SK-N-SH (cell line): ENCODE results near the gene LAMC2. TPM values are rescaled to one million over a fixed set of nuclear protein-coding genes. Genes with fewer than 3 reads are reported as not detected.
A peak's percentile ranks its signal among the peaks of the same experiment; 100 is the strongest.

ENCODE experiments used
- CTCF ChIA-PET: fragments of 300-600, 350-600 bp; formaldehyde crosslinking; extraction: SDS; loops from one replicate; lab custom pipeline; 2021; lab: Yijun Ruan, JAX
- POLR2A ChIA-PET: fragments of 350-600 bp; sonication (Branson Sonifier 250); formaldehyde crosslinking; extraction: SDS; loops from one replicate; lab custom pipeline; 2020; ENCODE audit warnings: antibody characterized with exemption, inconsistent platforms; lab: Yijun Ruan, JAX
- DNase-seq: peaks from one replicate; pipeline ENCODE4 v3.0.0; 2012
- H2AFZ ChIP-seq: fragments of 200-600 bp; sonication (generic); 2 replicates; pipeline ENCODE4 v1.8.1; 2016; ENCODE audit warnings: antibody characterized with exemption, mild to moderate bottlenecking, low read depth
- H3F3A ChIP-seq: fragments of 200-600 bp; sonication (generic); replicated peaks from 2 replicates; pipeline ENCODE3; 2016; ENCODE audit warnings: antibody characterized with exemption, mild to moderate bottlenecking; ENCODE audit not compliant: insufficient read depth
- H3K27ac ChIP-seq, 2 experiments: fragments of 200-500 bp in 1 of 2; fragments of 200-600 bp in 1 of 2; sonication (Bioruptor generic) in 1 of 2; sonication (generic), shearing (Covaris generic) in 1 of 2; 2 replicates each; pipeline versions ENCODE4 v1.5.1 to v1.6.1; 2014 to 2016; ENCODE audit warnings: low read depth in 2 of 2, inconsistent platforms in 1 of 2, low read length in 1 of 2, mild to moderate bottlenecking in 1 of 2, mixed read lengths in 1 of 2
- H3K27me3 ChIP-seq: fragments of 200-600 bp; sonication (generic), shearing (Covaris generic); 2 replicates; pipeline ENCODE4 v1.6.1; 2016; ENCODE audit warnings: mixed run types; ENCODE audit not compliant: insufficient read depth
- H3K36me3 ChIP-seq, 2 experiments: fragments of 200-500 bp in 1 of 2; fragments of 200-600 bp in 1 of 2; sonication (Bioruptor generic) in 1 of 2; sonication (generic) in 1 of 2; replicated peaks in 1 of 2; 2 replicates each; pipeline versions ENCODE3 to v1.5.1; 2014 to 2016; ENCODE audit warnings: low read length in 1 of 2, mild to moderate bottlenecking in 1 of 2; ENCODE audit not compliant: insufficient read depth in 2 of 2, control insufficient read depth in 1 of 2
- H3K4me1 ChIP-seq, 2 experiments: fragments of 200-500 bp in 1 of 2; fragments of 200-600 bp in 1 of 2; sonication (Bioruptor generic) in 1 of 2; sonication (generic), shearing (Covaris generic) in 1 of 2; 2 replicates each; pipeline versions ENCODE4 v1.5.1 to v1.6.1; 2014 to 2016; ENCODE audit warnings: low read depth in 1 of 2, low read length in 1 of 2, mixed run types in 1 of 2; ENCODE audit not compliant: insufficient read depth in 2 of 2, control insufficient read depth in 1 of 2
- H3K4me2 ChIP-seq: fragments of 200-600 bp; sonication (generic), shearing (Covaris generic); 2 replicates; pipeline ENCODE4 v1.6.1; 2017; ENCODE audit warnings: mixed run types
- H3K4me3 ChIP-seq, 2 experiments: fragments of 200-500 bp in 1 of 2; fragments of 200-600 bp in 1 of 2; sonication (Bioruptor generic) in 1 of 2; sonication (generic), shearing (Covaris generic) in 1 of 2; 2 replicates each; pipeline versions ENCODE4 v1.5.1 to v1.8.1; 2014 to 2016; ENCODE audit warnings: low read depth in 2 of 2, inconsistent platforms in 1 of 2, low read length in 1 of 2, mild to moderate bottlenecking in 1 of 2, mixed read lengths in 1 of 2, moderate library complexity in 1 of 2
- H3K79me2 ChIP-seq: fragments of 200-600 bp; sonication (generic); 2 replicates; pipeline ENCODE4 v1.8.1; 2017; ENCODE audit warnings: mild to moderate bottlenecking; ENCODE audit not compliant: insufficient read depth
- H3K9ac ChIP-seq: fragments of 200-600 bp; sonication (generic); 2 replicates; pipeline ENCODE4 v1.6.1; 2017; ENCODE audit warnings: mixed run types
- H3K9me2 ChIP-seq: fragments of 200-600 bp; sonication (generic); 2 replicates; pipeline ENCODE4 v1.6.1; 2017; ENCODE audit warnings: mixed run types
- H3K9me3 ChIP-seq: fragments of 200-600 bp; sonication (generic); 2 replicates; pipeline ENCODE4 v1.6.1; 2017; ENCODE audit warnings: mixed run types, mild to moderate bottlenecking, moderate library complexity
- H4K20me1 ChIP-seq: fragments of 200-600 bp; sonication (generic); 2 replicates; pipeline ENCODE4 v1.6.1; 2017; ENCODE audit warnings: mild to moderate bottlenecking, mixed run types; ENCODE audit not compliant: insufficient read depth
- CHD2 ChIP-seq: fragments of 150-350 bp; IDR thresholded peaks from 2 replicates; pipeline ENCODE4 v1.6.1; 2018; ENCODE audit warnings: low read length; ENCODE audit not compliant: partially characterized antibody
- CTCF ChIP-seq: fragments of 200-600 bp; sonication (generic); IDR thresholded peaks from 2 replicates; pipeline ENCODE4 v1.6.1; 2017; ENCODE audit warnings: antibody characterized with exemption, mild to moderate bottlenecking, moderate library complexity
- ELF1 ChIP-seq: IDR thresholded peaks from 2 replicates; pipeline ENCODE4 v1.4.0; 2012
- FOSL2 ChIP-seq: IDR thresholded peaks from 2 replicates; pipeline ENCODE4 v1.4.0; 2012; ENCODE audit warnings: low read depth, mild to moderate bottlenecking, moderate library complexity, borderline replicate concordance
- FOXJ3 ChIP-seq: sonication (generic); formaldehyde crosslinking; IDR thresholded peaks from 2 replicates; pipeline ENCODE4 v1.5.1; 2020; ENCODE audit warnings: mild to moderate bottlenecking, missing genetic modification reagents
- GABPA ChIP-seq: IDR thresholded peaks from 2 replicates; pipeline ENCODE4 v1.4.0; 2012; ENCODE audit warnings: low read depth, mild to moderate bottlenecking
- GATA2 ChIP-seq: sonication (generic); formaldehyde crosslinking; IDR thresholded peaks from 2 replicates; pipeline ENCODE4 v1.5.0; 2020; ENCODE audit warnings: mild to moderate bottlenecking, missing genetic modification reagents
- IRF3 ChIP-seq: fragments of 150-350 bp; IDR thresholded peaks from 2 replicates; pipeline ENCODE4 v1.6.1; 2016; ENCODE audit warnings: mild to moderate bottlenecking, low read depth, low read length
- JUND ChIP-seq: IDR thresholded peaks from 2 replicates; pipeline ENCODE4 v1.4.0; 2012
- MAX ChIP-seq: IDR thresholded peaks from 2 replicates; pipeline ENCODE4 v1.4.0; 2012; ENCODE audit warnings: low read depth
- NRF1 ChIP-seq: IDR thresholded peaks from 2 replicates; pipeline ENCODE4 v1.6.1; 2012; ENCODE audit warnings: low read depth, mild to moderate bottlenecking, low read length
- POLR2AphosphoS5 ChIP-seq: IDR thresholded peaks from 2 replicates; pipeline ENCODE4 v1.6.1; 2012; ENCODE audit warnings: low read depth, low read length
- RXRA ChIP-seq: IDR thresholded peaks from 2 replicates; pipeline ENCODE4 v1.4.0; 2012; ENCODE audit warnings: low read depth, mild to moderate bottlenecking, borderline replicate concordance
- SIN3A ChIP-seq: IDR thresholded peaks from 2 replicates; pipeline ENCODE4 v1.6.1; 2012; ENCODE audit warnings: low read depth, mild to moderate bottlenecking, low read length, moderate library complexity, borderline replicate concordance
- TAF1 ChIP-seq: IDR thresholded peaks from 2 replicates; pipeline ENCODE4 v1.6.1; 2012; ENCODE audit warnings: low read depth, mild to moderate bottlenecking, low read length, moderate library complexity, borderline replicate concordance
- TCF12 ChIP-seq: IDR thresholded peaks from 2 replicates; pipeline ENCODE4 v1.4.0; 2012
- ZBTB33 ChIP-seq: IDR thresholded peaks from 2 replicates; pipeline ENCODE4 v1.4.0; 2012; ENCODE audit warnings: low read depth, borderline replicate concordance
- polyA plus RNA-seq, 3 experiments: library from polyadenylated mRNA; depleted of rRNA; stranded (reverse); fragments of >200 nt; gene quantifications; 2 replicates each; pipeline ENCODE4 v1.2.3, GENCODE V29; 2012

The LAMC2 gene
- polyA plus RNA-seq, 1 of the 3 experiments (the other 2 are of a cell fraction), result 0.15 TPM

DNA sequence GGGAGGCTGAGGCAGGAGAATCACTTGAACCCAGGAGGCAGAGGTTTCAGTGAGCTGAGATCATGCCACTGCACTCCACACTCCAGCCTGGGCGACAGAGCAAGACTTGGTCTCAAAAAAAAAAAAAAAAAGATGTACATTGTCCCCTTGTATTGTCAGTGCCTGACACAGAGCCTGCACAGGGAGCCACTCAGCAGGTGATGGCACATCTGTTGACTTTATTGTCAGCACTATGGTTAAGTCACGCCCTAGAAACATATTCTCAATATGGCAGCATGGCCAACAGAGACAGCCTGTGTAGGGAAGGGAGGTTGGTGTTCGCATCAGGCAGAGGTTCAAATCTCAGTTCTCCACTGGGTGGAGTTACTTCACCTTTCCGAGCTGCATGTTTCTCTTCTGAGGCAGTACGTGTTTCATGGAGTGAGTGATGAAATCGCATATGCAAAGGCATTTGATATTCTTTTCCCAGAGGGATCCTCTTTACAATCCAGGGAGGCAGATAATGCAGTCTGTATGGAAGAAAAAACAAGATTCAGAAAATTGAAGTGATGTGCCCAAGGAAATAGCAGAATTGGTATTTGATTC is 20.6 kb downstream of the LAMC2 start (continued):
- TF ChIP-seq CTCF, result no peak
- TF ChIP-seq FOXJ3, result no peak

- H3K9ac ChIP-seq, result no peak overlapping the region
- TF ChIP-seq CHD2, result no peak
- peak; percentile 69 for TF ChIP-seq FOSL2
- peak; percentile 30; the same call in 1 of the 2 replicates for TF ChIP-seq JUND
Observed at GRCh38 chr1:183209533-183210158, 23.6 kb downstream of the LAMC2 start.

DNA sequence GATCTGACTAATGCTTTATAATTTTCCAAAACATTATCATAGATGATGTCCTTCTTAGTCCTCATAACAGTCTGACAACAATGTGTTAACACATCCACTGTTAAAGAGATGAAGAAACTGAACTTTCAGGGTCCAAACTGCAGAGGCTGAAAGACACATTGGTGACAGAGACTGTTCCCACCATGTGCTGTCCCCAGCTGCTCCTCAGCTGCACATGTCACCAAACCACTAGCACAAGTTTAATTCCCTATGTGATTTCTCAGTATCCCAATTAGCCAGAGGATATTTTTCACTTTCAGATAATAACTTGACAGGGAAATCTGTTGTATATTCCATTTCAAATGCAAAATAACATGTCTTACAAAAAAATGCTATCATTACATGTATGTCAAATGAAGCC is 24.6 kb downstream of the LAMC2 start:
- TF ChIP-seq POLR2AphosphoS5, result no peak
- TF ChIP-seq NRF1, result no peak
- no peak for TF ChIP-seq JUND
- TF ChIP-seq RXRA, result no peak
- TF ChIP-seq TAF1, result no peak
- no peak for TF ChIP-seq MAX
- TF ChIP-seq TCF12, result no peak
- no peak for TF ChIP-seq CTCF
- TF ChIP-seq CHD2, result no peak
- TF ChIP-seq IRF3, result no peak
- TF ChIP-seq GABPA, result no peak
- TF ChIP-seq ELF1, result no peak
- TF ChIP-seq SIN3A, result no peak
- TF ChIP-seq GATA2 (CRISPR knock-in tag), result no peak
- no peak for TF ChIP-seq ZBTB33
- TF ChIP-seq, all 33 proteins: peak for 0
- POLR2A ChIA-PET, result no interaction called here
- CTCF ChIA-PET, result interaction anchor here (0.6 to 1.5 kb wide), 3 partner anchors 11 to 119 kb away, joined by 3 to 4 read pairs (median 3); no protein-coding TSS in a partner anchor

More at GRCh38 chr1:183209533-183210158, 23.6 kb downstream of the LAMC2 start:
- Histone ChIP-seq H3K36me3 (no peaks in the 10 kb centered on the region), H3K9me2 (no peaks in the 10 kb centered on the region), H3K4me3 (no peak overlapping the region), H3K4me2 (0 out of 2 replicates have a peak overlapping the region, but pooled peaks have one; percentile 7), H3K4me1 (no peaks in the 10 kb centered on the region), H3K27me3 (no peaks in the 10 kb centered on the region), H4K20me1 (no peaks in the 10 kb centered on the region), H2AFZ (peak overlapping the region; percentile 57; the same call in 1 of the 2 replicates), H3K9me3 (no peaks in the 10 kb centered on the region), H3F3A (no peaks in the 10 kb centered on the region), H3K79me2 (no peaks in the 10 kb centered on the region), H3K27ac (peak overlapping the region in 1 of 2 experiments; percentile 48; a peak in 2 of 4 replicates)
- DNase-seq, result no peak
- POLR2A ChIA-PET, result no interaction called here
- CTCF ChIA-PET, result interaction anchor here (1.1 to 1.5 kb wide), 2 partner anchors 18 to 25 kb away, joined by 4 read pairs; no protein-coding TSS in a partner anchor

More for the DNA sequence above, 24.6 kb downstream of the LAMC2 start:
- Histone ChIP-seq H2AFZ (no peak overlapping the region), H3K27ac (no peak overlapping the region), H3K4me2 (no peak overlapping the region), H3K4me1 (no peaks in the 10 kb centered on the region; a peak in 1 of 4 replicates), H3F3A (no peaks in the 10 kb centered on the region), H3K79me2 (no peaks in the 10 kb centered on the region), H3K4me3 (no peak overlapping the region), H3K36me3 (no peaks in the 10 kb centered on the region), H3K9me3 (no peaks in the 10 kb centered on the region), H3K9me2 (no peaks in the 10 kb centered on the region), H4K20me1 (no peaks in the 10 kb centered on the region), H3K9ac (no peak overlapping the region), H3K27me3 (no peaks in the 10 kb centered on the region)
- no peak for DNase-seq
